Suprapubic skin (tissue), 4 donors: ENCODE results near the gene CHST11.

Experiments used
- CTCF ChIP-seq, 2 donors: fragments of 200-600 bp in 1 of 2; fragments of 450-650 bp in 1 of 2; sonication (generic) in 1 of 2; IDR thresholded peaks; one replicate each; pipeline ENCODE4 v1.5.1; 2016 to 2019; ENCODE audit warnings: antibody characterized with exemption in 2 of 2, mild to moderate bottlenecking in 1 of 2, moderate library complexity in 1 of 2
- POLR2A ChIP-seq, 2 donors: fragments of 450-650 bp; IDR thresholded peaks; one replicate each; pipeline ENCODE4 v1.6.1; 2017; ENCODE audit warnings: antibody characterized with exemption in 2 of 2, mild to moderate bottlenecking in 2 of 2, moderate library complexity in 2 of 2
- POLR2AphosphoS5 ChIP-seq, 3 donors: sonication (generic); formaldehyde crosslinking; IDR thresholded peaks; one replicate each; pipeline ENCODE4 v1.6.1; 2017; ENCODE audit warnings: antibody characterized with exemption in 3 of 3

GRCh38 chr12:104799458-104799857 lies 342.7 kb downstream of the CHST11 start:
- TF ChIP-seq POLR2A (IDR thresholded peaks at IDR 0.05) = no peak
- no peak for TF ChIP-seq POLR2AphosphoS5 (IDR thresholded peaks at IDR 0.05)
- no peak for TF ChIP-seq CTCF (IDR thresholded peaks at IDR 0.05)
